GM12872 (cell line): Measurements from ENCODE around the gene IL3.

ENCODE experiments used
- TF ChIP-seq, protein P1 (sequence below): IDR thresholded peaks from 3 replicates; pipeline ENCODE4 v1.5.1; 2011; ENCODE audit warnings: low read depth, mild to moderate bottlenecking, low read length, moderate library complexity; ENCODE audit not compliant: insufficient read depth

IL3 gene

DNA sequence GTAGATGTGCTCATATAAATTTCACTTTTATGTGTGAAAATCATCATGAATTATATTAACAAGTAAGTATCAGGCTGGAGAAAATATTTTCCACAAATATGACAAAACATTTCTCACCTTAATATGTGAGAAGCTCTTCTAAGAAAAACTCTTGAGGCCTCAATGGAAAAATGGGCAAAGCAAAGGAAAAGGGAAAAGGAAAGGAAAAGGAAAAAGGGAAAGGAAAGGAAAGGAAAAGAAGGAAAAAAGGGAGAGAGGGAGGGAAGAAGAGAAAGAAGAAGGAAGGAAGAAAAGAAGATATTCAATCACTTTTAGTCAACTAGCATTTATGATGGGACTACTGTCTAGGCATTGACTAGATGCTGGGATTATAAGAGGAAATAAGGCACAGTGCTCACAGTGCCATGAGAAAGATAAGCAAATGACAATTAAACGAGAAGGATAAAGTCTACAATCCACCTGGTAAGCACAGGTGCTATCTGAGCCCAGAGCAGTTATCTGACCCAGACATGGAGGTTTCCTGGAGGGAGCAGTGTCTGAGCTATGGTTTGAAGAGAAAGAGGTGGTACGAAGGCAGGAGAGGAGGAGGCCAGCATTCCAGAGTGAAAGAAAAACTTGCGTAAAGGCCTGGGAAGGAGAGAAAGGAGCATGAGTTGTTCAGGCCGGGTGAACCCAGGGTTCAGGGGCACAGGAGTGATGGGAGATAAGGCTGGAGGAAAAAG lies 30.7 kb upstream of the IL3 start:
- TF ChIP-seq, protein P1, sequence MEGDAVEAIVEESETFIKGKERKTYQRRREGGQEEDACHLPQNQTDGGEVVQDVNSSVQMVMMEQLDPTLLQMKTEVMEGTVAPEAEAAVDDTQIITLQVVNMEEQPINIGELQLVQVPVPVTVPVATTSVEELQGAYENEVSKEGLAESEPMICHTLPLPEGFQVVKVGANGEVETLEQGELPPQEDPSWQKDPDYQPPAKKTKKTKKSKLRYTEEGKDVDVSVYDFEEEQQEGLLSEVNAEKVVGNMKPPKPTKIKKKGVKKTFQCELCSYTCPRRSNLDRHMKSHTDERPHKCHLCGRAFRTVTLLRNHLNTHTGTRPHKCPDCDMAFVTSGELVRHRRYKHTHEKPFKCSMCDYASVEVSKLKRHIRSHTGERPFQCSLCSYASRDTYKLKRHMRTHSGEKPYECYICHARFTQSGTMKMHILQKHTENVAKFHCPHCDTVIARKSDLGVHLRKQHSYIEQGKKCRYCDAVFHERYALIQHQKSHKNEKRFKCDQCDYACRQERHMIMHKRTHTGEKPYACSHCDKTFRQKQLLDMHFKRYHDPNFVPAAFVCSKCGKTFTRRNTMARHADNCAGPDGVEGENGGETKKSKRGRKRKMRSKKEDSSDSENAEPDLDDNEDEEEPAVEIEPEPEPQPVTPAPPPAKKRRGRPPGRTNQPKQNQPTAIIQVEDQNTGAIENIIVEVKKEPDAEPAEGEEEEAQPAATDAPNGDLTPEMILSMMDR = no peak

DNA sequence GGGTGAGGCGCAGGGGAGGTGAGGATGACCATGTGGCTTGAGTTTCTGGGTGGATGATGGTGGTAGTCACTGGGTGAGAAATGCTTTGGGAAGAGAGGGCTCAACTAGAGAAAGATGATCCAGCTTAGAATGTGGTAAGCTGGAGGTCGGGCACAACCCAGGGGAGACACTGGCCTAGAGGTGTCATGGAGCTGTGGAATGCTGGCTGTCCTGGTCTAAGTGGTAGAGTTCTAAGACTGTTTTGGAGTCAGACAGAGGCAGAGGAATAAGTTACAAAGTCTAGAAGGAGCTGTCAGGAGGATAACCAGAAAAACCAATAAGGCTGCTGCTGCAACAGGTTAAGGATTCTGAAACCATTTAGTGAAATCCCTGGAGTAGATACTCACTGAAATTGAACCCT lies 29.8 kb upstream of the IL3 start:
- TF ChIP-seq, protein P1 = no peak

DNA sequence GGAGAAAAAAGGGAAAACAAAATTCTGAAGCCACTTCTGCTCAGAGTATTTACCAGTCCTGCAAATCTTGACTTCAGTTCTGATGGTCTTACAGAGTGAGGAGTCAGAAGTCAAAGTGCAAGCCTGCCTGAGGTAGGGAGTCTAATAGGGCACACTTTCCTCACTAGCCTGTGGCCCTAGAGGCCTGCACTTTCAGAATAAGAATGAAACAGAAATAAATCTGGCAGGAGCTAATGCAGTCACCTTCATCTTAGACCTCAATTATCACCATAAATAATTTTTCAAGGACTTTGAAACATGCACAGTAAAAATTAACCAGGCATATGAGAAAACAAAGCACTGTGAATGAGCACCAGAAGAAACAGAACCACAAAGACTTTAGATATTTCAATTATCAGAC lies 28.3 kb upstream of the IL3 start:
- TF ChIP-seq, protein P1 = no peak

DNA sequence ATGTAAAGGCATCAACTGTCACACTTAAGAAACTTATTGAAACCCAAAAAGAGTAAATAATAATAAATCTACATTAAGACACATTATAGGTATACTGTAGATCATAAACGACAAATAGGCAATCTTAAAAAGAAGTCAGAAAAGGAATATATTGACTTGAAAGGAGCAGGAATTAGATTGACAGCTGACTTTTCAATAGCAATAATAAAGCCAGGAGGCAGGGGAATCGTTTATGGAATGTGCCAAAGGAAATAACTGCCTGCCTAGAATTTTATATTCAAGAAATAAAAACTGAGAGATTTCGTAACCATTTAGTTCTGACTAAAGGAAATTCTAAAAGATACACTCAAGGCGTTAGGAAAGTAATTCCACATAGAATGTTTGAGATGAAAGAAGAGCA lies 27.3 kb upstream of the IL3 start:
- TF ChIP-seq, protein P1 = no peak

DNA sequence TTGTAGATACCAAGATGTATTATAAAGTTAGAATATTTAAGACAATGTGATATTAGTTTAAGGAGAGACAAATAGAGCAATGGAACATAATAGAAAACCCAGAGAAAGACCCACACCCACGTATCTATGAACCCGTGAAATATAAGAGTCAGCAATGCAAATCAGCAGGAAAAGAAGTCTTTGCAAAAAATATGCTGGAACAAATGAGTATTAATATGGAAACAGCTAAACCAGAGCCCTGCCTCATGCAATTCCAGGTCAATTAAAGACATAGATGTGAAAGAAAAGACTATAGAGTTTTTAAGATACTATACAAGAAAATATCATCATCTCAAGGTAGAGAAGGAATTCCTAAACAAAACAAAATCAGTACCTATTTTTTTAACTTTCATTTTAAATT lies 23.1 kb upstream of the IL3 start:
- TF ChIP-seq, protein P1 = no peak

DNA sequence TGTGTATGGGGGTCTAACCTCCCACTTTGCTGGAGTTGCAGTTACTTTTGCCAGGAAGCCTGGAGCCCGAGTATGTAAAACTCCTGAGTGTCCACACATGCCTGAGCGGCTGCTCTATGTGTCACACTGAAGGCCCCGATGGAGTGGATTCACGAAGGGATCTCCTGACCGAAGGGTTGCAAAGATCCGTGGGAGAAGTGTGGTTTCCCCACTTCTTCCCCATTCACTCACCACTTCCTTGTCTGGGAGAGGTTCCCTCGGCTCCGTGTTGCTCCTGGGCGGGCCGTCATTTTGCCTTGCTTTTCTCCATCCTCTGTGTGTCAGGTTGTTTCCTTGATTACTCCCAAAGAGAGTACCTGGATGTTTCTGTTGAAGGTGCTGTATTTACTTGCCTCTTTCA lies 16.2 kb upstream of the IL3 start:
- TF ChIP-seq, protein P1 = no peak

DNA sequence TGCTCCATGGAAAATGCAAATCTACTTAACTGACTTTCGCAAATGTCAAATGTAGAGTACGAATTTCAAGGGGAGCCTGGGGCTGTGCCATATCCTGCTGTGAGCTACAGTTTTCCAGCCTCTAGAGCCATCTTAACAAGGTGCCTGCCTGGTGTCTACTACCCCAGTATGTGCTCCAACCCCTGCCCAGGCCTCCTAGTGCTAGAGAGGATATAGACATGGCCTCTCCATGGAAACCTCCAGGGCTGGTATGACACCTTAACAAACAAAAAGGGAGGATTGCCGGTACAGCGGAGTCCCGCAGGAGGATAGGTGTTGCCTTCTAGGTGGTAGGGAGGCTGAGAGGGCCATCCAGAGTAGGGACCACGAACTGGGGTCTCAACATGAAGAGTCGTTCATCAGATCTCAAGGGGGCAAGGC lies 13.6 kb upstream of the IL3 start:
- TF ChIP-seq, protein P1 = no peak
